Thyroid gland (tissue), 4 donors: ENCODE results near the gene JAKMIP3. TPM values are rescaled to one million over a fixed set of nuclear protein-coding genes. Genes with fewer than 3 reads are reported as not detected.

Source experiments
- DNase-seq, 2 donors: peaks; one replicate each; pipeline ENCODE4 v3.0.0-alpha.2; 2019
- H3K27ac ChIP-seq, 3 donors: fragments of 200-600 bp; sonication (generic); 1 replicate in 2 of 3; 2 replicates in 1 of 3; pipeline ENCODE4 v1.5.1; 2016 to 2019; ENCODE audit warnings: mild to moderate bottlenecking in 1 of 3, moderate library complexity in 1 of 3
- H3K27me3 ChIP-seq: fragments of 200-600 bp; sonication (generic); one replicate; pipeline ENCODE4 v1.5.1; 2019
- H3K36me3 ChIP-seq, 2 donors: fragments of 200-600 bp; sonication (generic); one replicate each; pipeline ENCODE4 v1.5.1; 2016 to 2019
- H3K4me1 ChIP-seq, 2 donors: fragments of 200-600 bp; sonication (generic); one replicate each; pipeline ENCODE4 v1.5.1; 2017 to 2019
- H3K4me3 ChIP-seq, 3 donors: fragments of 200-600 bp; sonication (generic); replicated peaks in 1 of 3; 1 replicate in 2 of 3; 2 replicates in 1 of 3; pipeline ENCODE4 v1.5.1; 2016; ENCODE audit warnings: mild to moderate bottlenecking in 1 of 3
- H3K9me3 ChIP-seq: fragments of 200-600 bp; sonication (generic); one replicate; pipeline ENCODE4 v1.5.1; 2017
- CTCF ChIP-seq, 6 experiments: fragments of 200-600 bp in 3 of 6; fragments of 450-650 bp in 3 of 6; sonication (generic) in 3 of 6; IDR thresholded peaks; one replicate each; pipeline ENCODE4 v1.5.1; 2016 to 2019; ENCODE audit warnings: antibody characterized with exemption in 6 of 6, mild to moderate bottlenecking in 2 of 6, inconsistent platforms in 1 of 6, moderate library complexity in 1 of 6
- POLR2A ChIP-seq, 2 donors: fragments of 450-650 bp; IDR thresholded peaks; one replicate each; pipeline ENCODE4 v1.6.1; 2017; ENCODE audit warnings: antibody characterized with exemption in 2 of 2, mild to moderate bottlenecking in 2 of 2, moderate library complexity in 1 of 2
- WGBS, 2 donors: methylation state at CpG; one replicate each; pipeline ENCODE4 v1.1.5; 2017; 5-methylcytosine and 5-hydroxymethylcytosine counted together
- intact Hi-C: fragments of 100-400 bp; cut with DNase I; formaldehyde crosslinking; loops from one replicate; pipeline ENCODE4 v1.15.1; 2023
- total RNA-seq, 4 donors: library from RNA; depleted of rRNA; stranded (reverse); fragments of >200 nt; gene quantifications; one replicate each; pipeline ENCODE4 v1.2.3, GENCODE V29; 2016

The JAKMIP3 gene
- total RNA-seq, 4 donors from 2014 or later: 1.1 to 3.0 (median 1.6) TPM

- Histone ChIP-seq H3K4me1 (peaks cover 0 to 5% of the 10 kb centered on the region in 2 donors), H3K4me3 (no peak overlapping the region), H3K27ac (no peak overlapping the region), H3K36me3 (no peaks in the 10 kb centered on the region), H3K27me3 (no peaks in the 10 kb centered on the region), H3K9me3 (no peaks in the 10 kb centered on the region)
- DNase-seq: no peak
- TF ChIP-seq POLR2A (IDR thresholded peaks at IDR 0.05): no peak
- no peak for TF ChIP-seq CTCF (IDR thresholded peaks at IDR 0.05)
- intact Hi-C loops: no loop called here
- WGBS, 2 donors: 80 to 85% methylated on average over 10 to 12 of the region's 13 CpGs
Observed at GRCh38 chr10:132107949-132108877, 42.5 kb downstream of the JAKMIP3 start.

DNA sequence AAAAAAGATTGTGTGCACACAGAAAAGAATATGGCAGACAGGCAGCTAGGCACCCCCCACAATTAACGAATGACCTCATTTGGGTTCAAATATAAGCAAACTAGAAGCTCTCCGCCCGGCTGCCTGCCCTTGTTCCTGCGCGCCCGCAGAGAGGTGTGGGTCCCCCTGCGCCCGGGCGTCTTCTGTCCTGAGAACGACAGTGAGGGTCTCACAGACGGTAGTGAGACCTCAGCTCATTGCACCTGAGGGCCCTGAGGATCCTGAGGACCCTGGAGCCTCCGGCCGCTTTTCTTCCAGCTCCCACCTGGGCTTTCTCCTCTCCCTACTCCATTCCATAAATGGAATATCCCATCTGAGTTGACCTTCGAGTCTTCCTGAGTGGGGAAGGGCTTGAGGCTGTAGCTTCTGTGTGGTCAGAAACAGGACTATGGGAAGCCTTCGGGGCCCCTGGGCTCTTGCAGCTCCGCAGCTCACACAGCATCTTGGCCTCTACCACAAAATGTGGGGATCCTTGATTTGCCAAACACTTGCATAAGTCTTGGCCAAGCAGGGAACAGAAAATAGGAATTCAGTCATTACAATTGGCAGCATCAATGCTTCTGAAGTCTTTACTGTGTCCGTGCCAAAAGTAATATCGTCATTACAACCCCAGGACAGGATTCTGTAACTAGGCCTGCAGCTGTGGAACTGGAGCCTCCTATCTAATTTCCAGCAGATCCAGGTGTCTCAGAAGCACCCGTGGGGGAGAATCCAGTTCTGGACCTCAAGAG is 43.8 kb downstream of the JAKMIP3 start:
- 83 to 92% methylated on average over 19 of the region's 19 CpGs for WGBS, 2 donors
- Histone ChIP-seq H3K9me3 (no peaks in the 10 kb centered on the region), H3K36me3 (no peaks in the 10 kb centered on the region), H3K4me3 (no peak overlapping the region), H3K27ac (no peak overlapping the region), H3K4me1 (peaks cover 0 to 5% of the 10 kb centered on the region in 2 donors), H3K27me3 (no peaks in the 10 kb centered on the region)
- TF ChIP-seq POLR2A (IDR thresholded peaks at IDR 0.05) (no peak), CTCF (IDR thresholded peaks at IDR 0.05) (no peak)
- DNase-seq: no peak
- intact Hi-C loops: no loop called here

DNA sequence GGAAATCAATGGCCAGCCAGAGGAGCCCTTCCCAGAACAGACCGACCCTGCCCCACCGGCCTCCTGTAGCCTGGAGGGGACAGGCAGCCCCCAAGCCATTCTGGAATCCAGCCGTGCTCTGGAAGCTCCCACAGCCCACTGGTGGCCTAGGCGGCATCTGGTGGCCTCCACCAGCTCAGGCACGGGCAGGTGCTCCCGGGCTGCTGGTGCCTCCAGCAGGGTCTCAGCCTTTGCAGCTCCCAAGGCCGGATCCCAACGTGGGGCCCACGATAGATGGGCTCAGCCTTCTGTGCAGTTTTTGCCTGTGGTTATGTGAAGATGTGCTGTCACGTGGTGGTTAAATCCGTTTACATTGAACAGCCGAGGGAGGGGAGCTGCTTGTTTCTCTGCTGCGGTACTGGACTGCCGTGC is 44.4 kb downstream of the JAKMIP3 start:
- no peaks in the 10 kb centered on the region for H3K9me3 ChIP-seq
- no peak for DNase-seq
- TF ChIP-seq CTCF (IDR thresholded peaks at IDR 0.05): no peak
- TF ChIP-seq POLR2A (IDR thresholded peaks at IDR 0.05): no peak
- 76 to 81% methylated on average over 11 to 14 of the region's 14 CpGs for WGBS, 2 donors
- no peak overlapping the region for H3K27ac ChIP-seq
- intact Hi-C loops: no loop called here
- H3K4me1 ChIP-seq: peaks cover 0 to 5% of the 10 kb centered on the region in 2 donors
- no peak overlapping the region for H3K4me3 ChIP-seq
- no peaks in the 10 kb centered on the region for H3K36me3 ChIP-seq
- no peaks in the 10 kb centered on the region for H3K27me3 ChIP-seq

DNA sequence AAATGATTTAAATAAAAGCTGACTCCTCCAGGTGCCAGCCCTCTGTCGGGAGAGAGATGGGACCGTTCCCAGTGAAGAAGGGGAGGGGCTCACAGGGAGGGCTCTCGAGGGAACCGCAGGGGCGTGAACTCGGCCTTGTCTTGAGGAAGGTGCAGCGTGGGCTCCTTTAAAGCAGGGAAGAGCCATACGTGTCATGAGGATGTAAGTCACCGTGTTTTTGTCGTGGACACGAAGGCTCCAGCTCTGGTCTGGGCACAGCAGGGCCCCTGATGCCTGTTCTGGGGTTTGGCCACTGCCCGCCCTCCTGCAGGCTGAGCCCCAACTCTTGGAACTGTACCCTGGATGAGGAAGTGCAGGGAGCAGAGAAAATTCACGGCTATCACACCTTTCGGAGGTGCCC is 45.0 kb downstream of the JAKMIP3 start:
- WGBS, 2 donors: 69 to 72% methylated on average over 11 to 14 of the region's 14 CpGs
- no peak for TF ChIP-seq CTCF (IDR thresholded peaks at IDR 0.05)
- TF ChIP-seq POLR2A (IDR thresholded peaks at IDR 0.05): no peak
- DNase-seq: no peak

More for the DNA sequence above, 45.0 kb downstream of the JAKMIP3 start:
- intact Hi-C loops: no loop called here
- no peaks in the 10 kb centered on the region for H3K36me3 ChIP-seq
- H3K9me3 ChIP-seq: no peaks in the 10 kb centered on the region
- no peaks in the 10 kb centered on the region for H3K27me3 ChIP-seq
- H3K4me3 ChIP-seq: no peak overlapping the region
- peaks cover 0 to 5% of the 10 kb centered on the region in 2 donors for H3K4me1 ChIP-seq
- H3K27ac ChIP-seq: no peak overlapping the region
